Smooth muscle cell (in vitro differentiated cells): ENCODE data around the gene PCDHA10. TPM values are rescaled to one million over a fixed set of nuclear protein-coding genes. Genes with fewer than 3 reads are reported as not detected.
A peak's percentile ranks its signal among the peaks of the same experiment; 100 is the strongest.

Experiments used
- DNase-seq: peaks from one replicate; lab custom pipeline; 2025; ENCODE audit not compliant: unreplicated experiment; lab: John Stamatoyannopoulos, UW
- H2AFZ ChIP-seq: fragments of 200-600 bp; sonication (generic); 2 replicates; pipeline ENCODE4 v1.6.0; 2016; ENCODE audit warnings: antibody characterized with exemption, low read depth, mild to moderate bottlenecking
- H3F3A ChIP-seq: fragments of 200-600 bp; sonication (generic); 2 replicates; pipeline ENCODE4 v1.6.0; 2017; ENCODE audit warnings: antibody characterized with exemption, low read depth
- H3K27ac ChIP-seq: fragments of 200-600 bp; sonication (generic); 2 replicates; pipeline ENCODE4 v1.5.1; 2016; ENCODE audit warnings: low read depth, mild to moderate bottlenecking
- H3K27me3 ChIP-seq: fragments of 200-600 bp; sonication (generic); 2 replicates; pipeline ENCODE4 v1.6.1; 2016; ENCODE audit warnings: low read depth, mild to moderate bottlenecking
- H3K36me3 ChIP-seq: fragments of 200-600 bp; sonication (generic); 2 replicates; pipeline ENCODE4 v1.5.1; 2016; ENCODE audit warnings: low read depth
- H3K4me1 ChIP-seq: fragments of 200-600 bp; sonication (generic); 2 replicates; pipeline ENCODE4 v1.5.1; 2016; ENCODE audit warnings: low read depth
- H3K4me2 ChIP-seq: fragments of 200-600 bp; sonication (generic); 2 replicates; pipeline ENCODE4 v1.6.0; 2016; ENCODE audit warnings: mild to moderate bottlenecking
- H3K4me3 ChIP-seq: fragments of 200-600 bp; sonication (generic); 2 replicates; pipeline ENCODE4 v1.5.1; 2016; ENCODE audit warnings: mild to moderate bottlenecking
- H3K79me2 ChIP-seq: fragments of 200-600 bp; sonication (generic); 2 replicates; pipeline ENCODE4 v1.6.0; 2016; ENCODE audit warnings: low read depth, mild to moderate bottlenecking
- H3K9ac ChIP-seq: fragments of 200-600 bp; sonication (generic); 2 replicates; pipeline ENCODE4 v1.6.0; 2016; ENCODE audit warnings: low read depth
- H3K9me3 ChIP-seq: fragments of 200-600 bp; sonication (generic); replicated peaks from 2 replicates; pipeline ENCODE4 v1.5.1; 2016; ENCODE audit warnings: low read depth
- H4K20me1 ChIP-seq: fragments of 200-600 bp; sonication (generic); 2 replicates; pipeline ENCODE4 v1.6.0; 2016; ENCODE audit warnings: low read depth
- WGBS: methylation state at CpG from one replicate; pipeline ENCODE4 v1.1.7; 2016; ENCODE audit warnings: low lambda C conversion rate; 5-methylcytosine and 5-hydroxymethylcytosine counted together
- polyA plus RNA-seq: library from polyadenylated mRNA; unstranded; fragments of >200 nt; fragmentation: Nextera tagmentation; extraction: Ambion mirVana; gene quantifications from 2 replicates; pipeline ENCODE4 v1.2.1, GENCODE V29; 2016
- total RNA-seq: library from RNA; depleted of rRNA; stranded (reverse); fragments of >200 nt; gene quantifications from 2 replicates; pipeline ENCODE4 v1.2.3, GENCODE V29; 2014
- TF ChIP-seq, protein P1 (sequence below): fragments of 200-600 bp; sonication (generic); IDR thresholded peaks from 2 replicates; pipeline ENCODE4 v1.5.1; 2017; ENCODE audit warnings: borderline replicate concordance, mild to moderate bottlenecking, antibody characterized with exemption; ENCODE audit not compliant: insufficient read depth, poor library complexity, severe bottlenecking

The PCDHA10 gene
- total and polyA plus RNA-seq, 2 experiments from 2014 or later = 10.1 to 16.1 TPM

GRCh38 chr5:140877262-140877581, 21.5 kb downstream of the PCDHA10 start:
- peaks cover 3% of the 10 kb centered on the region for H4K20me1 ChIP-seq
- no peak for DNase-seq
- no peak overlapping the region for H3K4me2 ChIP-seq
- TF ChIP-seq, protein P1, sequence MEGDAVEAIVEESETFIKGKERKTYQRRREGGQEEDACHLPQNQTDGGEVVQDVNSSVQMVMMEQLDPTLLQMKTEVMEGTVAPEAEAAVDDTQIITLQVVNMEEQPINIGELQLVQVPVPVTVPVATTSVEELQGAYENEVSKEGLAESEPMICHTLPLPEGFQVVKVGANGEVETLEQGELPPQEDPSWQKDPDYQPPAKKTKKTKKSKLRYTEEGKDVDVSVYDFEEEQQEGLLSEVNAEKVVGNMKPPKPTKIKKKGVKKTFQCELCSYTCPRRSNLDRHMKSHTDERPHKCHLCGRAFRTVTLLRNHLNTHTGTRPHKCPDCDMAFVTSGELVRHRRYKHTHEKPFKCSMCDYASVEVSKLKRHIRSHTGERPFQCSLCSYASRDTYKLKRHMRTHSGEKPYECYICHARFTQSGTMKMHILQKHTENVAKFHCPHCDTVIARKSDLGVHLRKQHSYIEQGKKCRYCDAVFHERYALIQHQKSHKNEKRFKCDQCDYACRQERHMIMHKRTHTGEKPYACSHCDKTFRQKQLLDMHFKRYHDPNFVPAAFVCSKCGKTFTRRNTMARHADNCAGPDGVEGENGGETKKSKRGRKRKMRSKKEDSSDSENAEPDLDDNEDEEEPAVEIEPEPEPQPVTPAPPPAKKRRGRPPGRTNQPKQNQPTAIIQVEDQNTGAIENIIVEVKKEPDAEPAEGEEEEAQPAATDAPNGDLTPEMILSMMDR = no peak
- H3K79me2 ChIP-seq = no peaks in the 10 kb centered on the region
- H2AFZ ChIP-seq = no peak overlapping the region
- H3K9me3 ChIP-seq = no peaks in the 10 kb centered on the region
- no peaks in the 10 kb centered on the region for H3K27me3 ChIP-seq
- H3K27ac ChIP-seq = no peak overlapping the region
- H3K9ac ChIP-seq = no peak overlapping the region
- WGBS = 98% methylated on average over 33 of the region's 37 CpGs
- peaks cover 9% of the 10 kb centered on the region for H3K4me1 ChIP-seq
- H3K36me3 ChIP-seq = no peaks in the 10 kb centered on the region
- H3K4me3 ChIP-seq = no peak overlapping the region
- no peaks in the 10 kb centered on the region for H3F3A ChIP-seq

GRCh38 chr5:140881889-140882590, 26.3 kb downstream of the PCDHA10 start, which contains the start of gene PCDHA13:
PCDHA13 (plus strand) TSS chr5:140882124; CDS start chr5:140882269, 145 bp downstream.
- Histone ChIP-seq H4K20me1 (peaks cover 3% of the 10 kb centered on the region), H3K9me3 (no peaks in the 10 kb centered on the region), H3K79me2 (peaks cover 3% of the 10 kb centered on the region), H3K36me3 (no peaks in the 10 kb centered on the region), H3K27me3 (no peaks in the 10 kb centered on the region), H3K27ac (no peak within 1 kb of the TSS), H2AFZ (peak within 1 kb of the TSS; percentile 85), H3K9ac (no peak within 1 kb of the TSS), H3K4me3 (peak within 1 kb of the TSS; percentile 54), H3F3A (no peaks in the 10 kb centered on the region), H3K4me2 (peak within 1 kb of the TSS; percentile 86), H3K4me1 (no peaks in the 10 kb centered on the region)
- TF ChIP-seq, protein P1 = peak; percentile 53
- DNase-seq = no peak
- WGBS = 44% methylated on average over 35 of the region's 35 CpGs

DNA sequence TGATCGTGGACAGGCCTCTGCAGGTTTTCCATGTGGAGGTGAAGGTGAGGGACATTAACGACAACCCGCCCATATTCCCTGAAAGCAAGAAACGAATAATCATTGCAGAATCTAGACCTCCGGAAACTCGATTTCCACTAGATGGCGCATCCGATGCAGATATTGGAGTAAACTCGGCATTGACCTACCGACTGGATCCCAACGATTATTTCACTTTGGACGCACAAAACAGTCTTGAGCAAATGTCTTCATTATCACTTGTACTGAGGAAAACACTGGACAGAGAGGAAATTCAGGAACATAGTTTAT, 26.8 kb downstream of the PCDHA10 start:
- TF ChIP-seq, protein P1 = peak; percentile 39
- DNase-seq = no peak
- Histone ChIP-seq H2AFZ (no peak overlapping the region), H3K27me3 (no peaks in the 10 kb centered on the region), H3K4me1 (no peaks in the 10 kb centered on the region), H3K9ac (no peak overlapping the region), H3F3A (no peaks in the 10 kb centered on the region), H3K36me3 (no peaks in the 10 kb centered on the region), H3K9me3 (no peaks in the 10 kb centered on the region), H3K27ac (no peak overlapping the region), H4K20me1 (peaks cover 3% of the 10 kb centered on the region), H3K4me2 (peak overlapping the region; percentile 86), H3K4me3 (peak overlapping the region; percentile 54), H3K79me2 (peaks cover 4% of the 10 kb centered on the region)
- 41% methylated on average over 12 of the region's 12 CpGs for WGBS

- Histone ChIP-seq H2AFZ (no peak overlapping the region), H3K4me1 (no peaks in the 10 kb centered on the region), H3K9ac (no peak overlapping the region), H3F3A (no peaks in the 10 kb centered on the region), H4K20me1 (peaks cover 3% of the 10 kb centered on the region), H3K27me3 (no peaks in the 10 kb centered on the region), H3K36me3 (no peaks in the 10 kb centered on the region), H3K79me2 (peaks cover 6% of the 10 kb centered on the region), H3K9me3 (no peaks in the 10 kb centered on the region), H3K4me2 (no peak overlapping the region), H3K27ac (no peak overlapping the region), H3K4me3 (no peak overlapping the region)
- WGBS = over 99% methylated on average over 41 of the region's 41 CpGs
- no peak for DNase-seq
- TF ChIP-seq, protein P1 = no peak
Observed at GRCh38 chr5:140883373-140883772, 27.7 kb downstream of the PCDHA10 start.
